OCI-LY3 (cell line): Measurements from ENCODE around the gene SWAP70.

Source experiments
- H2AFZ ChIP-seq: fragments of 200-600, 300-600 bp; shearing (Covaris generic); 2 replicates; pipeline ENCODE4 v1.6.0; 2014; ENCODE audit warnings: antibody characterized with exemption, low read depth, low read length
- H3K27ac ChIP-seq: fragments of 200-600, 300-600 bp; sonication (generic); 2 replicates; pipeline ENCODE4 v1.5.1; 2014; ENCODE audit warnings: mild to moderate bottlenecking, low read length, moderate library complexity, mixed read lengths
- H3K27me3 ChIP-seq: fragments of 200-600, 300-600 bp; sonication (generic); 2 replicates; pipeline ENCODE4 v1.6.1; 2014; ENCODE audit warnings: low read depth, low read length, mixed read lengths
- H3K36me3 ChIP-seq: fragments of 200-600, 300-600 bp; sonication (generic); replicated peaks from 2 replicates; pipeline ENCODE3; 2014; ENCODE audit warnings: low read depth, low read length, mixed read lengths
- H3K4me1 ChIP-seq: fragments of 300-600, 200-600 bp; sonication (generic); 2 replicates; pipeline ENCODE4 v1.6.1; 2014; ENCODE audit warnings: low read length, mixed read lengths
- H3K4me2 ChIP-seq: fragments of 200-600, 300-600 bp; sonication (generic); 2 replicates; pipeline ENCODE4 v1.6.1; 2014; ENCODE audit warnings: low read length, mixed read lengths
- H3K4me3 ChIP-seq: fragments of 300-600, 200-600 bp; sonication (generic); 2 replicates; pipeline ENCODE4 v1.5.1; 2014; ENCODE audit warnings: antibody characterized with exemption, mild to moderate bottlenecking, low read length, moderate library complexity
- H3K79me2 ChIP-seq: fragments of 300-600, 200-600 bp; shearing (Covaris generic); 2 replicates; pipeline ENCODE4 v1.6.1; 2014; ENCODE audit warnings: mild to moderate bottlenecking, low read length, mixed read lengths
- H3K9ac ChIP-seq: fragments of 300-600, 200-600 bp; shearing (Covaris generic); 2 replicates; pipeline ENCODE4 v1.6.0; 2014; ENCODE audit warnings: mild to moderate bottlenecking, low read length, moderate library complexity
- H3K9me3 ChIP-seq: fragments of 200-600, 300-600 bp; shearing (Covaris generic); 2 replicates; pipeline ENCODE4 v1.6.1; 2014; ENCODE audit warnings: low read length, mixed read lengths; ENCODE audit not compliant: insufficient read depth
- H4K20me1 ChIP-seq: fragments of 200-600, 300-600 bp; sonication (generic); 2 replicates; pipeline ENCODE4 v1.6.1; 2016; ENCODE audit warnings: low read length, mixed read lengths; ENCODE audit not compliant: insufficient read depth
- CTCF ChIP-seq: fragments of 200-600, 300-600 bp; sonication (generic); IDR thresholded peaks from 2 replicates; pipeline ENCODE4 v1.5.1; 2014; ENCODE audit warnings: antibody characterized with exemption, low read length, low read depth
- EZH2phosphoT487 ChIP-seq: fragments of 200-600 bp; shearing (Covaris generic); IDR thresholded peaks from 2 replicates; pipeline ENCODE4 v1.6.1; 2018; ENCODE audit warnings: antibody characterized with exemption, mixed run types, low read depth

The SWAP70 gene

GRCh38 chr11:9772218-9772617 is 108.3 kb downstream of the SWAP70 start:
- Histone ChIP-seq H3K79me2 (peaks cover 1% of the 10 kb centered on the region; the same call in 1 of the 2 replicates), H3K4me2 (no peak overlapping the region), H3K9ac (no peak overlapping the region), H3K36me3 (no peaks in the 10 kb centered on the region), H3K27me3 (no peaks in the 10 kb centered on the region), H3K4me1 (no peaks in the 10 kb centered on the region), H4K20me1 (no peaks in the 10 kb centered on the region; the same call in 1 of the 2 replicates), H3K9me3 (no peaks in the 10 kb centered on the region), H3K4me3 (no peak overlapping the region), H3K27ac (no peak overlapping the region), H2AFZ (no peak overlapping the region)
- TF ChIP-seq CTCF (no peak), EZH2phosphoT487 (no peak)

- Histone ChIP-seq H2AFZ (no peak overlapping the region), H3K9me3 (no peaks in the 10 kb centered on the region), H3K27ac (no peak overlapping the region), H3K27me3 (no peaks in the 10 kb centered on the region), H3K36me3 (no peaks in the 10 kb centered on the region), H3K9ac (no peak overlapping the region), H3K4me1 (no peaks in the 10 kb centered on the region), H3K4me2 (no peak overlapping the region), H3K79me2 (peaks cover 6% of the 10 kb centered on the region; the same call in 1 of the 2 replicates), H4K20me1 (no peaks in the 10 kb centered on the region; the same call in 1 of the 2 replicates), H3K4me3 (no peak overlapping the region)
- TF ChIP-seq CTCF (no peak), EZH2phosphoT487 (no peak)
These were observed 109.6 kb downstream of the SWAP70 start for GRCh38 chr11:9773524-9773923.

- no peak overlapping the region for H3K9ac ChIP-seq
- H3K4me1 ChIP-seq: no peaks in the 10 kb centered on the region
- no peak for TF ChIP-seq EZH2phosphoT487
- no peak for TF ChIP-seq CTCF
- no peaks in the 10 kb centered on the region for H3K27me3 ChIP-seq
- H3K4me2 ChIP-seq: no peak overlapping the region
- H3K27ac ChIP-seq: no peak overlapping the region
- H3K4me3 ChIP-seq: no peak overlapping the region
- peaks cover 6% of the 10 kb centered on the region; the same call in 1 of the 2 replicates for H3K79me2 ChIP-seq
- H3K36me3 ChIP-seq: no peaks in the 10 kb centered on the region
- no peak overlapping the region for H2AFZ ChIP-seq
- H3K9me3 ChIP-seq: no peaks in the 10 kb centered on the region
- no peaks in the 10 kb centered on the region; the same call in 1 of the 2 replicates for H4K20me1 ChIP-seq
These were observed 110.2 kb downstream of the SWAP70 start for GRCh38 chr11:9774109-9774508.

- H3K9ac ChIP-seq: no peak overlapping the region
- no peak overlapping the region for H2AFZ ChIP-seq
- H3K79me2 ChIP-seq: peaks cover 6% of the 10 kb centered on the region; the same call in 1 of the 2 replicates
- H4K20me1 ChIP-seq: no peaks in the 10 kb centered on the region; the same call in 1 of the 2 replicates
- no peaks in the 10 kb centered on the region for H3K4me1 ChIP-seq
- H3K9me3 ChIP-seq: no peaks in the 10 kb centered on the region
- no peak overlapping the region for H3K27ac ChIP-seq
- H3K4me3 ChIP-seq: no peak overlapping the region
- peaks cover 3% of the 10 kb centered on the region for H3K36me3 ChIP-seq
- no peak for TF ChIP-seq CTCF
- no peak for TF ChIP-seq EZH2phosphoT487
- no peak overlapping the region for H3K4me2 ChIP-seq
- H3K27me3 ChIP-seq: no peaks in the 10 kb centered on the region
These were observed 110.9 kb downstream of the SWAP70 start for GRCh38 chr11:9774591-9775397.
